ENCODE measurements around the gene NEK11. TPM values are rescaled to one million over a fixed set of nuclear protein-coding genes. Genes with fewer than 3 reads are reported as not detected.

Gene NEK11
- total RNA-seq, 1 donor from 2014 or later = 10.2 TPM

DNA sequence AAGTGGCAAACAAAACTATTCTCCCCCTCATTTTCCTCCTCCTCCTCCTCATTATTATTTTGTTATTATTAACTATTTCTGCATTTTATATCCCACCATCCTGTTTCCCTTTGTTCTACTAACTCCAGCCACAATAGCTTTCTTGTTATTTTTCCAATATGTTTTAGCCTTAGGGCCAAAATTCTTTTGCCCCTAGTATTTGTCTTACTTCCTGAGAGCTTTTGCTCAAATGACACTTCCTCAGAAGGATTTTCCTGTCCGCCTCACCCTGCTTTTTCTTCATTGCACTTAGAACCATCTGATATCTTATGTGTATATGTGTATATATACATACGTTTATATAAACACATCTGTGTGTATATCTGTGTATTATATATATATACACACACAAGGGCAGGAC, 322.2 kb downstream of the NEK11 start:
- TF ChIP-seq, protein P1, sequence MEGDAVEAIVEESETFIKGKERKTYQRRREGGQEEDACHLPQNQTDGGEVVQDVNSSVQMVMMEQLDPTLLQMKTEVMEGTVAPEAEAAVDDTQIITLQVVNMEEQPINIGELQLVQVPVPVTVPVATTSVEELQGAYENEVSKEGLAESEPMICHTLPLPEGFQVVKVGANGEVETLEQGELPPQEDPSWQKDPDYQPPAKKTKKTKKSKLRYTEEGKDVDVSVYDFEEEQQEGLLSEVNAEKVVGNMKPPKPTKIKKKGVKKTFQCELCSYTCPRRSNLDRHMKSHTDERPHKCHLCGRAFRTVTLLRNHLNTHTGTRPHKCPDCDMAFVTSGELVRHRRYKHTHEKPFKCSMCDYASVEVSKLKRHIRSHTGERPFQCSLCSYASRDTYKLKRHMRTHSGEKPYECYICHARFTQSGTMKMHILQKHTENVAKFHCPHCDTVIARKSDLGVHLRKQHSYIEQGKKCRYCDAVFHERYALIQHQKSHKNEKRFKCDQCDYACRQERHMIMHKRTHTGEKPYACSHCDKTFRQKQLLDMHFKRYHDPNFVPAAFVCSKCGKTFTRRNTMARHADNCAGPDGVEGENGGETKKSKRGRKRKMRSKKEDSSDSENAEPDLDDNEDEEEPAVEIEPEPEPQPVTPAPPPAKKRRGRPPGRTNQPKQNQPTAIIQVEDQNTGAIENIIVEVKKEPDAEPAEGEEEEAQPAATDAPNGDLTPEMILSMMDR (IDR thresholded peaks at IDR 0.05) = no peak
- no peak overlapping the region for H3K27ac ChIP-seq
- H3K4me1 ChIP-seq = peaks cover 7% of the 10 kb centered on the region
- no peak for DNase-seq
- intact Hi-C loops (cut with DNase I) = no loop called here
- H3K4me3 ChIP-seq = no peak overlapping the region
- no peaks in the 10 kb centered on the region for H3K9me3 ChIP-seq
- ATAC-seq = no peak
- no peaks in the 10 kb centered on the region for H3K36me3 ChIP-seq
- H3K27me3 ChIP-seq (ENCODE audit: low read depth) = no peaks in the 10 kb centered on the region

DNA sequence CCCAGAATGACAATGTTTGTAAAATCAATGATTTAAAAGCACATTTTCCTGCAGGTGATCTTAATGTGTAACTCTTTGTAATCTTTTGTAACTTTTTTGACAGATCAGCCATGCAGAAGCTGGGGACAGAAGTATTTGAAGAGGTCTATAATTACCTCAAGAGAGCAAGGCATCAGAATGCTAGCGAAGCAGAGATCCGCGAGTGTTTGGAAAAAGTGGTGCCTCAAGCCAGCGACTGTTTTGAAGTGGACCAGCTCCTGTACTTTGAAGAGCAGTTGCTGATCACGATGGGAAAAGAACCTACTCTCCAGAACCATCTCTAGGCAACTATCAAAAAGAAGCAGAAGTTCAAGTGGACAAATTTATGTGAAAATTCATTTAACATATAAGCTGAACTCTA, 322.8 kb downstream of the NEK11 start:
- no peaks in the 10 kb centered on the region for H3K9me3 ChIP-seq
- H3K4me1 ChIP-seq = peaks cover 8% of the 10 kb centered on the region
- TF ChIP-seq, protein P1 (IDR thresholded peaks at IDR 0.05) = no peak
- DNase-seq (no peak), ATAC-seq (no peak)
- no peaks in the 10 kb centered on the region for H3K27me3 ChIP-seq (ENCODE audit: low read depth)
- no peak overlapping the region for H3K27ac ChIP-seq
- H3K4me3 ChIP-seq = no peak overlapping the region
- intact Hi-C loops (cut with DNase I) = no loop called here
- H3K36me3 ChIP-seq = no peaks in the 10 kb centered on the region

GRCh38 chr3:131349946-131350347, 323.3 kb downstream of the NEK11 start:
- TF ChIP-seq, protein P1 (IDR thresholded peaks at IDR 0.05) = no peak
- DNase-seq = no peak
- Histone ChIP-seq H3K4me3 (no peak overlapping the region), H3K9me3 (no peaks in the 10 kb centered on the region), H3K4me1 (peaks cover 8% of the 10 kb centered on the region), H3K27ac (no peak overlapping the region), H3K27me3 (ENCODE audit: low read depth) (no peaks in the 10 kb centered on the region), H3K36me3 (no peaks in the 10 kb centered on the region)
- intact Hi-C loops (cut with DNase I) = no loop called here
- peak in 1 of 2 donors; percentile 31 for ATAC-seq

- H3K27me3 ChIP-seq (ENCODE audit: low read depth) = no peaks in the 10 kb centered on the region
- H3K4me1 ChIP-seq = peaks cover 8% of the 10 kb centered on the region
- TF ChIP-seq, protein P1 (IDR thresholded peaks at IDR 0.05) = no peak
Measured at GRCh38 chr3:131350506-131350905, 323.8 kb downstream of the NEK11 start.

GRCh38 chr3:131353016-131353877, 326.6 kb downstream of the NEK11 start:
- no peak overlapping the region for H3K27ac ChIP-seq
- H3K27me3 ChIP-seq (ENCODE audit: low read depth) = no peaks in the 10 kb centered on the region
- TF ChIP-seq, protein P1 (IDR thresholded peaks at IDR 0.05) = no peak
- no peaks in the 10 kb centered on the region for H3K9me3 ChIP-seq
- H3K4me1 ChIP-seq = peaks cover 8% of the 10 kb centered on the region
- H3K4me3 ChIP-seq = no peak overlapping the region
- ATAC-seq (peak in 1 of 2 donors; percentile 33), DNase-seq (no peak)
- intact Hi-C loops (cut with DNase I) = no loop called here
- no peaks in the 10 kb centered on the region for H3K36me3 ChIP-seq

More at GRCh38 chr3:131350506-131350905, 323.8 kb downstream of the NEK11 start:
- intact Hi-C loops (cut with DNase I) = no loop called here
- ATAC-seq (no peak), DNase-seq (no peak)
- Histone ChIP-seq H3K9me3 (no peaks in the 10 kb centered on the region), H3K4me3 (no peak overlapping the region), H3K36me3 (no peaks in the 10 kb centered on the region), H3K27ac (no peak overlapping the region)
